Thyroid gland (tissue), 4 donors: ENCODE measurements around the gene RAPGEF4. TPM values are rescaled to one million over a fixed set of nuclear protein-coding genes. Genes with fewer than 3 reads are reported as not detected.

Experiments
- DNase-seq, 2 donors: peaks; one replicate each; pipeline ENCODE4 v3.0.0-alpha.2; 2019
- H3K27ac ChIP-seq, 3 donors: fragments of 200-600 bp; sonication (generic); 1 replicate in 2 of 3; 2 replicates in 1 of 3; pipeline ENCODE4 v1.5.1; 2016 to 2019; ENCODE audit warnings: mild to moderate bottlenecking in 1 of 3, moderate library complexity in 1 of 3
- H3K27me3 ChIP-seq: fragments of 200-600 bp; sonication (generic); one replicate; pipeline ENCODE4 v1.5.1; 2019
- H3K36me3 ChIP-seq, 2 donors: fragments of 200-600 bp; sonication (generic); one replicate each; pipeline ENCODE4 v1.5.1; 2016 to 2019
- H3K4me1 ChIP-seq, 2 donors: fragments of 200-600 bp; sonication (generic); one replicate each; pipeline ENCODE4 v1.5.1; 2017 to 2019
- H3K4me3 ChIP-seq, 3 donors: fragments of 200-600 bp; sonication (generic); replicated peaks in 1 of 3; 1 replicate in 2 of 3; 2 replicates in 1 of 3; pipeline ENCODE4 v1.5.1; 2016; ENCODE audit warnings: mild to moderate bottlenecking in 1 of 3
- H3K9me3 ChIP-seq: fragments of 200-600 bp; sonication (generic); one replicate; pipeline ENCODE4 v1.5.1; 2017
- CTCF ChIP-seq, 6 experiments: fragments of 200-600 bp in 3 of 6; fragments of 450-650 bp in 3 of 6; sonication (generic) in 3 of 6; IDR thresholded peaks; one replicate each; pipeline ENCODE4 v1.5.1; 2016 to 2019; ENCODE audit warnings: antibody characterized with exemption in 6 of 6, mild to moderate bottlenecking in 2 of 6, inconsistent platforms in 1 of 6, moderate library complexity in 1 of 6
- POLR2A ChIP-seq, 2 donors: fragments of 450-650 bp; IDR thresholded peaks; one replicate each; pipeline ENCODE4 v1.6.1; 2017; ENCODE audit warnings: antibody characterized with exemption in 2 of 2, mild to moderate bottlenecking in 2 of 2, moderate library complexity in 1 of 2
- WGBS, 2 donors: methylation state at CpG; one replicate each; pipeline ENCODE4 v1.1.5; 2017; 5-methylcytosine and 5-hydroxymethylcytosine counted together
- intact Hi-C: fragments of 100-400 bp; cut with DNase I; formaldehyde crosslinking; loops from one replicate; pipeline ENCODE4 v1.15.1; 2023
- total RNA-seq, 4 donors: library from RNA; depleted of rRNA; stranded (reverse); fragments of >200 nt; gene quantifications; one replicate each; pipeline ENCODE4 v1.2.3, GENCODE V29; 2016

RAPGEF4 gene
- total RNA-seq, 4 donors from 2014 or later = 7.9 to 19.6 (median 12.1) TPM

GRCh38 chr2:172917716-172918115 is 182.1 kb downstream of the RAPGEF4 start:
- TF ChIP-seq POLR2A (IDR thresholded peaks at IDR 0.05) (no peak), CTCF (IDR thresholded peaks at IDR 0.05) (no peak)
- H3K27me3 ChIP-seq = no peaks in the 10 kb centered on the region
- WGBS, 2 donors = 83% methylated on average over 3 of the region's 3 CpGs
- no peaks in the 10 kb centered on the region for H3K36me3 ChIP-seq
- H3K9me3 ChIP-seq = no peaks in the 10 kb centered on the region
- no peak for DNase-seq
- H3K4me1 ChIP-seq = peaks cover 0 to 7% of the 10 kb centered on the region in 2 donors
- no peak overlapping the region for H3K4me3 ChIP-seq
- intact Hi-C loops = no loop called here
- no peak overlapping the region for H3K27ac ChIP-seq

DNA sequence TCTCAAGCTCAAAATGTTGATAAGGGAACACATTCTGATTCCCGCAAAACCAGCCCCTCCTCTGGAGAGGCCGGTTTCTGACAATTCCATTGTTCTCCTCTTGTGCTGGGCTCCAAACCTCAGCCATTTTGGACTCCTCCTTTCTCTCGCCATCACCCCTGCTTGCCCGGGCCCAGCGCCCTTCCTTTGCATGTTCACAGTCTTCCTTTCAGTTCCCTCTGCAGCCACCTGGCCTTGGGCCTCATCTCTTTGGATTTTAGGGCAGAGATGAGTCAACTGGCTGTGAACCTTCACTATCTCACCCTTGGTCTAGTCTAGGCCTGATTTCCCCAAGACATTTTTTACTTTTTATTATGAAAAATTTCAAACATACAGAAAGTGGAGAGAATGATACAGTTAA is 184.1 kb downstream of the RAPGEF4 start:
- no peak for DNase-seq
- no peaks in the 10 kb centered on the region for H3K36me3 ChIP-seq

GRCh38 chr2:172921532-172922236 is 186.0 kb downstream of the RAPGEF4 start:
- 56 to 91% methylated on average over 6 of the region's 6 CpGs for WGBS, 2 donors
- peaks cover 0 to 8% of the 10 kb centered on the region in 2 donors for H3K4me1 ChIP-seq
- no peaks in the 10 kb centered on the region for H3K36me3 ChIP-seq
- no peak overlapping the region for H3K4me3 ChIP-seq
- TF ChIP-seq POLR2A (IDR thresholded peaks at IDR 0.05) (no peak), CTCF (IDR thresholded peaks at IDR 0.05) (no peak)
- intact Hi-C loops = no loop called here
- no peaks in the 10 kb centered on the region for H3K9me3 ChIP-seq
- DNase-seq = no peak
- no peaks in the 10 kb centered on the region for H3K27me3 ChIP-seq
- peak overlapping the region in 1 of 3 donors; percentile 11 for H3K27ac ChIP-seq

More for the DNA sequence above, 184.1 kb downstream of the RAPGEF4 start:
- intact Hi-C loops = no loop called here
- Histone ChIP-seq H3K27me3 (no peaks in the 10 kb centered on the region), H3K27ac (no peak overlapping the region), H3K4me1 (peaks cover 0 to 8% of the 10 kb centered on the region in 2 donors), H3K9me3 (no peaks in the 10 kb centered on the region), H3K4me3 (no peak overlapping the region)
- WGBS, 2 donors = 92 to 93% methylated on average over 5 of the region's 5 CpGs
- TF ChIP-seq CTCF (IDR thresholded peaks at IDR 0.05) = no peak
- TF ChIP-seq POLR2A (IDR thresholded peaks at IDR 0.05) = no peak

GRCh38 chr2:172922306-172922705 is 186.7 kb downstream of the RAPGEF4 start:
- TF ChIP-seq CTCF (IDR thresholded peaks at IDR 0.05) (no peak), POLR2A (IDR thresholded peaks at IDR 0.05) (no peak)
- WGBS, 2 donors = 36 to 52% methylated on average over 2 of the region's 2 CpGs
- Histone ChIP-seq H3K27ac (no peak overlapping the region), H3K4me3 (no peak overlapping the region), H3K9me3 (no peaks in the 10 kb centered on the region), H3K36me3 (no peaks in the 10 kb centered on the region), H3K27me3 (no peaks in the 10 kb centered on the region), H3K4me1 (peaks cover 4 to 9% of the 10 kb centered on the region in 2 donors)
- no peak for DNase-seq
- intact Hi-C loops = no loop called here

DNA sequence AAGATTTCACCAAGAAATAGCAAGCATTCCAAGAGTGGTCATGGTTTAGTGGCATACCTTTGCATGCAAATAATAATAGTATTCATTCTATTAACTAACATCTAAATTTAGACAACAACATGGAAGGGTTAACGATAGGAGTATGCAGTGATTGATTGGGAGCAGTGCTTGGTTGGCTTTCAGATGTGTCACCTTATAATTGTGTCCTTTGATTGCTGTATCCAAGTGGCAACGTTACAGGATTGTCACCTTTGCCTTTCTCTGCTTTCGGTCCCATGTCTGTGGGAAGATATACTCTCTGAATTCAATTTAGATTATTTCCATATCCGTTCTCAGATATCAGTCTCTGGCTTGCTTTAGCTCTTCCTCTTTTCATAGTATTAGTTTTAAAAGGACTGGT is 187.2 kb downstream of the RAPGEF4 start:
- intact Hi-C loops = no loop called here
- Histone ChIP-seq H3K9me3 (no peaks in the 10 kb centered on the region), H3K4me3 (no peak overlapping the region), H3K36me3 (no peaks in the 10 kb centered on the region), H3K27me3 (no peaks in the 10 kb centered on the region), H3K27ac (no peak overlapping the region), H3K4me1 (peaks cover 8 to 14% of the 10 kb centered on the region in 2 donors)
- TF ChIP-seq POLR2A (IDR thresholded peaks at IDR 0.05) = no peak
- TF ChIP-seq CTCF (IDR thresholded peaks at IDR 0.05) = no peak
- 78 to 85% methylated on average over 4 of the region's 4 CpGs for WGBS, 2 donors
- DNase-seq = no peak
